Mammary epithelial cell (primary cell): Measurements from ENCODE around the gene SLC39A6.

Source experiments
- EZH2 ChIP-seq: IDR thresholded peaks from 2 replicates; pipeline ENCODE4 v1.6.1; 2012; ENCODE audit warnings: low read length, inconsistent platforms, borderline replicate concordance
- TF ChIP-seq, protein P1 (sequence below), 2 donors: IDR thresholded peaks in 1 of 2; conservative IDR thresholded peaks in 1 of 2; 2 replicates each; pipeline ENCODE4 v1.5.1; 2011 to 2012; ENCODE audit warnings: inconsistent platforms in 2 of 2, low read length in 2 of 2, mild to moderate bottlenecking in 2 of 2, control low read depth in 1 of 2, low read depth in 1 of 2; ENCODE audit not compliant: insufficient read depth in 1 of 2; ENCODE audit errors: extremely low read depth in 1 of 2

DNA sequence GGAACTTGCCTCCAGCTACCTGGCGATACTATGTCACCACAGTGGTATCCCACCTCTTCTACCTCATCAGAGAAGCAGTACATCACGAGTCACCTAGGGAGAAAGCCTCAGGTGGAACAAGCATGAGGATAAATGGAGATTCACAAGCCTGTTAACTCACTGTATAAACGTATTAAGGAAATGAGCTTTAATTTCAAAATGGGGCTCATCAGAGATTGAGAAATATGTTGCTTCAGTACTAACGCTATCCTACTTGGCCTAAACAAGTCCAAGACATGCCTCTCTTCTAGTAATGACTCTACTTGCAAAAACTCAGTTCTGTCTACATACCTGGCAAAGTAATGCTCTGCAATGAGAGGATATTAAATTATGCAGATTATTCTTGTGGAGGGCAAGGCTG, 4.3 kb downstream of the SLC39A6 start:
- TF ChIP-seq, protein P1, sequence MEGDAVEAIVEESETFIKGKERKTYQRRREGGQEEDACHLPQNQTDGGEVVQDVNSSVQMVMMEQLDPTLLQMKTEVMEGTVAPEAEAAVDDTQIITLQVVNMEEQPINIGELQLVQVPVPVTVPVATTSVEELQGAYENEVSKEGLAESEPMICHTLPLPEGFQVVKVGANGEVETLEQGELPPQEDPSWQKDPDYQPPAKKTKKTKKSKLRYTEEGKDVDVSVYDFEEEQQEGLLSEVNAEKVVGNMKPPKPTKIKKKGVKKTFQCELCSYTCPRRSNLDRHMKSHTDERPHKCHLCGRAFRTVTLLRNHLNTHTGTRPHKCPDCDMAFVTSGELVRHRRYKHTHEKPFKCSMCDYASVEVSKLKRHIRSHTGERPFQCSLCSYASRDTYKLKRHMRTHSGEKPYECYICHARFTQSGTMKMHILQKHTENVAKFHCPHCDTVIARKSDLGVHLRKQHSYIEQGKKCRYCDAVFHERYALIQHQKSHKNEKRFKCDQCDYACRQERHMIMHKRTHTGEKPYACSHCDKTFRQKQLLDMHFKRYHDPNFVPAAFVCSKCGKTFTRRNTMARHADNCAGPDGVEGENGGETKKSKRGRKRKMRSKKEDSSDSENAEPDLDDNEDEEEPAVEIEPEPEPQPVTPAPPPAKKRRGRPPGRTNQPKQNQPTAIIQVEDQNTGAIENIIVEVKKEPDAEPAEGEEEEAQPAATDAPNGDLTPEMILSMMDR (conservative IDR thresholded peaks at IDR 0.05 in 1 of 2, IDR thresholded peaks at IDR 0.05 in 1 of 2; ENCODE audit: extremely low read depth in 1 of 2, insufficient read depth in 1 of 2, low read depth in 1 of 2, low read length in 2 of 2): no peak
- TF ChIP-seq EZH2: no peak
